Dedifferentiated amniotic fluid mesenchymal stem cell (primary cell): ENCODE measurements around the gene SH3RF1.
"Not testable (repeated sequence)": the region's sequence is repeated elsewhere in the genome, so short reads cannot be mapped to it uniquely, and the experiment has no call there.

Experiments used
- DNase-seq: peaks from one replicate; pipeline ENCODE4 v3.0.0-alpha.2; 2016; ENCODE audit errors: extremely low spot score

Gene SH3RF1

DNA sequence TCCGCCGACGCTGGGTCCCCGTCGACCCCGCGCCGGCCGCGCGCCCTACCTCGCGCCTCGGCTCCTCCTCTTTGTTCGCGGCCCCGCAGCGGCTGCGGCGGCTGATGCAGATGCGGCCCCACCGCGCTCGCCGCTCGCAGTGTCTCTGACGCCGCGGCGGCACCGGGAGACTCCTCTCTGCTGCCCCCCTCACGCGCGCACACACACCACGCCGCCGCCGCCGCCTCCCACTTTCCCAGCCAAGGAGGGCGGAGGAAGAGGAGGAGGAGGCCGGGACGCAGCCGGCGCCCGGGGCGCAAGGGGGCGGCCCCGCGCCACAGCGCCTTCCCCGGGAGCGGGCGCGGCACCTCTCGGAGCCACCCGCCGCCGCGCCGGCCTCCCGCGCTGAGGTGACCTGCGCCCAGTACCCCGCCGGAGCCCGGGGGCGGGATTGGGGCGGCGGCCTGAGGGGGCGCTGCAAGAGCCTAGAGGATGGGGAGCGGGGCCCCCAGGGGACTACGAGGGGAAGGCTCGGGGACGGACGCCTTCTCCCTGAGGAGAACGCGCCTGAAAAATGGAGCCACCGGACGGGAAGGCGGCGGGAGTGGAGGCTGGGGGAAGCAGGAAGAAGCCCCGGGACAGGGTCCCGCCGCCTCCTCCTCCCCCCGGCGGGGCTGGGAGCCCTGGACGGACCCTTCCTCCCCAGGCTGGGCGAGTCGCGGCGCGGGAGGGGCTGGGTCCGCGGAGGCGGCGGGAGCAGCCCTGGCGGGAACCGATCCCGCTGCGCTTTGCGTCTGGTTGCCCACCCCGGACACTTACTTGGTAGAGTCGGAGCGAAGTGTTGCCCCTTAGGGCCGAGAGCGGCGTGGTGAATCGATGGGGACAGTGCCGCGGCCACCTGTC lies at the start of gene SH3RF1:
Gene SH3RF1 (minus strand): TSS at position 147 of the 882 bp plus-strand sequence. CDS start 1,744 bp downstream, outside the sequence.
- DNase-seq = peak; percentile 77

GRCh38 chr4:169315530-169316343 lies 45.0 kb upstream of the SH3RF1 start:
- no peak for DNase-seq

DNA sequence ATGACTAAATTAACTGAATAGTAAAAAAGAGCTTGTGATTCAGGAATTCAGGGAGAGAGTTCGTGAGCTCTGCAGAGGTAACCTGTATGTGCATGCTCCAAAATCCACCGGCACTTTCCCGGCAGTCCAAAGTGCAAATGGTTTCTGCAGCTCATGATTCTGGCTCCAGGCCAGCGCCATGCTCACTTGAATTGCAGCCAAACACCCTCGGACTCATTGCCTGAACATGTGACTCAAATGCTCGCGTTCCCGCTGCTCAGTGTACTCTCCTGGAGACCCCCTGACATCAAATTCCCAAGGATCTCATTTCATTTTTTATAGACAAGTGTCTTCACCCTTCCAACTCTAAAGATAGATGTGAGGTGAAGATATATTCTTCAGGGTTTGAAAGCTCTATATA lies 44.1 kb upstream of the SH3RF1 start:
- DNase-seq = no peak

DNA sequence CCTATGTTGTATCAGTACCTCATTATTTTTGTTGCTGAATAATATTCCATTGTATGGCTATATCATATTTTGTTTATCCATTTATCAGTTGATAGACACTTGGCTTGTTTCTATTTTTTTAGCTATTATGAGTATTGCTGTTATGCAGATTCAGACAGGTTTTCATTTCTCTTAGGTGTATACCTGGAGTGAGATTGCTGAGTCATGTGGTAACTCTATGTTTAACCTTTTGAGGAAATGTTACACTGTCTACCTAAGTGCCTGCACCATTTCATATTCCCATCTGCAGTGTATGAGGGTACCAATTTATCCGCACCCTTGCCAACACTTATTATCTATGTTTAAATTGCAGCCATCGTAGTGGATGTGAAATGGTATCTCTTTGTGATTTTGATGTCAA lies 43.0 kb upstream of the SH3RF1 start:
- no peak for DNase-seq

DNA sequence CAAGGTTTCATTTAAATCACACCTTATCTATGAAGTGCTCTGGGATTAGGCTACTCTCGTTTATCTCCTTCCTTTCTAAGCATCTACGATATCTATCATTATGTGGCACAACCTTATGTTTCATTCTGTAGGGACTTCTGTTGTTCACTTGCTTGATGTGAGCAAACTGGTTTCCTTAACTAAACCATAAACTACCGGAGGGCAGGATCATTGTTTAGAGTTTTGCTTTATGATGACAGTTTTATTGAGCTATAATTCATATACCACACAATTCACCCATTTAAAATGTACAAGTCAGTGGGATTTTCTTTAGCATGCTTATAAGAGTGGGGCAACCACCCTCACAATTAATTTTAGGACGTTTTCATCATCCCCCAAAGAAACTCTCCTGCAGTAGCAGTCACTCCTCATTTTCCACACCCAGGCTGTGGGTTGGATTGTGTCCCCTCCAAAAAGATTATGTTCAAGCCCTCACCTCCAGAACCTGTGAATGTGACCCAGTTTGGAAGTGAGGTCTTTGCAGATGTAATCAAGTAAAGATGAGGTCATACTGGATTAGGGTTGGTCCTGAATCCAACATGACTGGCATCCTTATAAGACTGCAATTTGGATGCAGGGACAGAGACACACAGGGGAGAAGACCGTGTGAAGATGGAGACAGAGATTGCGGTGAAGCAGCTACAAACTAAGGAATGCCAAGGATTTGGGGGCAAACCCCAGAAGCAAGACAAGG lies 42.1 kb upstream of the SH3RF1 start:
- no peak for DNase-seq

DNA sequence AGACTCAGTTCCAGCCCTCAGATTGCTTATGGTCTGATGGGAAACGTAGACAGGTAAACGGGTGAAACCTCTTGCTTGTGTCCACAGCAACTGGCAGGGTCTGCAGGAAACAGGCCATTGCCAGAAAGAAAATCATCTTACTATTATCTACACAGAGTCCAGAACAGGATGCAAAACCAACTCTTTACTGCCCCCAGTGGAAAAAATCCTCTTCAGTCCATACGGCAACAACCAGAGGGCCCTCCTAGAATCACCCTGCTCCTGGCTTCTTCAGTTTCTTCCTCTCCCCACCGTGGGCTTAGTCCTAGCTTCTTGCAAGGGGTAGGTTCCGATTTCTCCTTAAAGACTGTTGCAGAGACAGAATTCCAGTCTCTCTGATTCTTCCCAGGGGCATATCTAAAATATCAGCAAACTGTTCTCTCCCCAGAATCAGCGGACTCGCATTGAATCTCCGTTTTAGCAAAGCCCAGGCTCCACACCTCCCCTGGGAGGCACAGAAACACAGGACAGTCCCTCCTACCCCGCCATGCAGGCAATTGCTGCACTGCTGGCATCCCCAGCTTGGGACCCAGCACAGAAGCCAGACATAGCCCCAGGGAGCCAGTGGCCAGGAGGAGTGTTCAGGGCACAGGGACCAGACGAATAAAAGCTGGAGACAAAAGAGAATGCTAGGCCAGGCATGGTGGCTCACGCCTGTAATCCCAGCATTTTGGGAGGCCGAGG lies 41.0 kb upstream of the SH3RF1 start:
- DNase-seq = no peak

- DNase-seq = no peak
These were observed 38.7 kb upstream of the SH3RF1 start for GRCh38 chr4:169309326-169309967.

DNA sequence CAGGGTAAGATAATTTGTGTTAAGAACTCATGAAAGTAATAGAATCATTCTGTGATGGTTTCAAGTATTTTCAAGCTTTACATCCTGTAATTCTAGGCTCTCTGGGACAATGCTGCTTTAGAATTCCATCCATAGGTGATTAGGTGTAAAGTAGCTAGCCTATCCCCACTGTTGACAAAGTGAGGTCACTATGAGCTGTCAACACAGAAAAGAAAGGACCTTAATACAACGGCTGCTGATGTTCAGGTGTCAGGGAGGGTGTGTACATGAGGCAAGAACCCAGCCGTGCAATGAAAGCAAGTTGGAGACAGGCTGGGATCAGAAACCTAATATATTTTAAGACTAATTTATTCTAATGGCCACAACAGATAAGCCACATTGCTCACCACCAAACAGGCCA lies 36.8 kb upstream of the SH3RF1 start:
- DNase-seq = no peak

- peak; percentile 56 for DNase-seq
These were observed 34.9 kb upstream of the SH3RF1 start for GRCh38 chr4:169305651-169306050.

DNA sequence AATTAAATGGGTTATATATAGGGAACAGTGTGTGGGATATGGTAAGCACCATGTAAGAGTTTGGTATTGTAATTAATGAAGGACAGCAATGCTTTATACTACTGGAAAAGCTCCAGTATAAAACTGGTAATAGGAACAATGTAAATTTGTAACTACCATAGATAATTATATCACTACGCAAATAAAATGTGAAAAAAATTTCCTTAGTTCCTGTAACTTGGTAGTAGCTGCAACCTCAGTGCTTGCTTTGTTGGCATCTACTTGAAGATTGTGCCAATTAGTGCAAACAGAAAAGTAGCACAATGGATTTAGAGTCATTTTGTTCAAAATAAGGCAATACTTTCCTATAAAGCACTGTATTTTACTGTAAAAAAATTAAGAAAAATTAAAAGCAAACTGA lies 34.4 kb upstream of the SH3RF1 start:
- no peak for DNase-seq

DNA sequence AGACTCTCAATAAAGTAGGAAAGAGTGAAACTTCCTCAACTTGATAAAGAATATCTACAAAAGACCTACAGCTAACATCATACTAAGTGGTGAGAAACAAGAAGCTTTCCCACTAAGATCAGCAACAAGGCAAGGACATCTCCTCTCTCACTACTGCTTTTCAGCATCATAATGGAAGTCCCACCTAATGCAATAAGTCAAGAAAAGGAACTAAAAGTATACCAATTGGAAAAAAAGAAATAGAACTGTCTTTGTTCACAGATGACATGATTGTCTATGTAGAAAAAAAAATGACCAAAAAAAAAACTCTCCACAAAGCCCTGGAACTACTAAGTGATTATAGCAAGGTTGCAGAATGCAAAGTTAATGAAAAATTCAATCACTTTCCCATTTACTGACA lies 25.1 kb upstream of the SH3RF1 start:
- no peak for DNase-seq

DNA sequence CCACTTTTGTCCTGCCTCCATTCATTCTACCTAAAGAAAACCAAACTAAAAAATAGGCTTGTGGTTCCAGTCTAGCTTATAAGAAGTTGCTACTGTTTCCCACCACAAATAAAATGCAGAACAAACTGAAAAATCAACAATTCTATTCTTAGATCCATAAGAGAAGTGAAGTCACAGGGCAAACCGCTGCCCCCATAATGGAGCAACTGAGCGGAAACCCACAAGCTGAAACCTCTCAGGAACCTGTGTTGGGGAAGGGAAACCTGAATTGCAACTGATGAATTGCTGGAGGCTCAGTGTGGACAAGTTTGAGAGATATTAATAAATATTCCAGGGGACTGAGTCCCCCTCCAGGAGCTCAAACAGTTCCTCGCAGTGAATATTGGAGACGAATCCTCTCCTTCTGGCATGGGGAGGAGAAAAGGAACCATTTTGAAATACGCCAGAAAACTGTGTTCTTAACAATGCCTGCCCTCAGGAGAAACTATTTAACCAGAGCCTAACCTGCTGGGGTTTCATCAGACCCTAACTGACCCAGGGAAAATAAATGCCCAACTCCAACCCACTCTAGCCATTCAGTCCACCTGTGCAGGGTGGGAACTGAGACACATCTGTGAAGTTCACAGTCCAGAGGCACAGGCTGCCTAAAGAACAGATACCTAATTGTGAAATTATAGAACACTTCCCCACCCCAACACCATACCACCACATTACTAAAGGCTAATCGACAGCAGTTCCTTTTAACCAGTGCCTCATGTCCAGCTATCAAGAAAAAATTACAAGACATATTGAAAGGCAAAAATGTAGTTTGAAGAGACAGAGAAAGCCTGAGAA lies 22.8 kb upstream of the SH3RF1 start:
- DNase-seq = no peak

- DNase-seq = not testable (repeated sequence)
These were observed 17.2 kb upstream of the SH3RF1 start for GRCh38 chr4:169287983-169288382.

DNA sequence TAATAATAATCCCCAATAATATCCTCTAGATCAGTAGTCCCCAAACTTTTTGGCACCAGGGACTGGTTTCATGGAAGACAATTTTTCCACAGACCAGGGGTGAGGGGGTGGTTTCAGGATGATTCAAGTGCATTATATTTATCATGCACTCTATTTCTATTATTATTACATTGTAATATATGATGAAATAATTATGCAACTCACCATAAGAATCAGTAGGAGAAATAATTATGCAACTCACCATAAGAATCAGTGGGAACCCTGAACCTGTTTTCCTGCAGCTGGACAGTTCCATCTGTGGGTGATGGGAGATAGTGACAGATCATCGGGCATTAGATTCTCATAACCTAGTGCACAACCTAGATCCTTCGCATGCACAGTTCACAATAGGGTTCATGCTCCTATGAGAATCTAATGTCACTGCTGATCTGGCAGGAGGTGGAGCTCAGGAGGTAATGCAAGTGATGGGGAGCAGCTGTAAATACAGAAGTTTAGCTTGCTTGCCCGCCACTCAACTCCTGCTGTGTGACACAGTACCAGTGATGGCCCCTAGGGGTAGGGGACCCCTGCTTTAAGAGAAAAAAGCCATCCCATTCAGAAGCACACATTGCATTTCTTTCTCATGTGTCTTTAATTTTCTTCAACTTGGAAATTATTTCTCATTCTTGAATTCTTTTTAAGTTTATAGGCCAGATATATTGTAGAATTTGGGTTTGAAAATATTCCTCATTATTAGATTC lies 16.0 kb upstream of the SH3RF1 start:
- DNase-seq = no peak

DNA sequence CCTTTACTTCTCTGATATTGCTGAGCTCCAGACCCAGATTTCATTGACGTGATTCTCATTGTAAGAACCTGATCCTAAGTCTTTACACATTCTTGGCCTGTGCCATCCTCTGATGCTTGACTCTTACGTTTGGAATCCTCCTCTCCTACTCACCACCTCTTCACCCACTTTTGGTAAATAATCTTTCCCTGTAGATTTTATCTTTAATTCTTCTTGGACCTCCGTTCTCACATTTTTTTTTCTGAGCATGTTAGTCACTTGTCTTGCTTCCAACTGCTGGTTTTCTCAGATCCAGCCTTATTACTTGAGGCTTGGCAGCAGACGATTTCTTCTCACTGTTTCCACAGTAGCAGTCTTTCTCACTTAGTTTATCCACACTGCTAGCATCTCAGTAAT lies 12.4 kb upstream of the SH3RF1 start:
- DNase-seq = peak; percentile 69

DNA sequence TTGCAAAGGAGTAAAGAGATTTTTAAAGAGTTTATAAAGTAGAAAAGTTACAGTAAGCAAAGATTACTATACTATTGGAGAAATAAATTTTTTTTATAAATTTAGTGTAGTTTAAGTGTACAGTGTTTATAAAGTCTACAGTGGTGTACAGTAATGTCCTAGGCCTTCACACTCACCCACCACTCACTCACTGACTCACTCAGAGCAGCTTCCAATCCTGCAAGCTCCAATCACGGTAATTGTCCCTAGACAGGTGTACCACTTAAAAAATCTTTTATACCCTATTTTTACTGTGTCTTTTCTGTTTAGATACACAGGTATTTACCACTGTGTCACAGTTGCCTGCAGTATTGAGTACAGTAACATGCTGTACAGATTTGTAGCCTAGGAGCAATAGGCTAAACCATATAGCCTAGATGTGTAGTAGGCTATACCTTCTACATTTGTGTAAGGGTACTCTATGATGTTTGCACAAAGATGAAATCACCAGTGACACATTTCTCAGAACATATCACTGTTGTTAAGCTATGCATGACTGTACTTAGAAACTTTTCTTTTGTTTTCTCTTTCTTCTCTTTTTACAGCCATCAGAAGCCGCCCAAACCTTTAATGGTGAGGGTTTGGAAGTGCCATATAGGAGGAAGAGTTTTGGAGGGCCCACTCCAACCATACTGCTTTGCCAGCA lies 11.8 kb upstream of the SH3RF1 start:
- no peak for DNase-seq

GRCh38 chr4:169279108-169279507 lies 8.4 kb upstream of the SH3RF1 start:
- peak; percentile 43 for DNase-seq

GRCh38 chr4:169278624-169279023 lies 7.9 kb upstream of the SH3RF1 start:
- DNase-seq = no peak

- DNase-seq = not testable (repeated sequence)
These were observed 7.1 kb upstream of the SH3RF1 start for GRCh38 chr4:169277838-169278237.
